Embryonic facial prominence (tissue), 1 donor: ENCODE measurements around the gene CRYBB2.
"Not testable (repeated sequence)": the region's sequence is repeated elsewhere in the genome, so short reads cannot be mapped to it uniquely, and the experiment has no call there.

ENCODE experiments used
- DNase-seq: peaks from one replicate; pipeline ENCODE4 v3.0.0-alpha.2; 2016; ENCODE audit errors: extremely low spot score

Gene CRYBB2

GRCh38 chr22:25199731-25200520 is 19.5 kb upstream of the CRYBB2 start, which contains the start of gene CRYBB3:
CRYBB3 (plus strand) TSS chr22:25199858; CDS start chr22:25201397, 1,539 bp downstream.
- DNase-seq = no peak

GRCh38 chr22:25200967-25201366 is 18.5 kb upstream of the CRYBB2 start:
- DNase-seq = no peak

GRCh38 chr22:25201557-25202273 is 17.7 kb upstream of the CRYBB2 start:
- no peak for DNase-seq

GRCh38 chr22:25202290-25202921 is 17.0 kb upstream of the CRYBB2 start:
- peak; percentile 12 for DNase-seq

- DNase-seq = no peak
These were observed 16.4 kb upstream of the CRYBB2 start for GRCh38 chr22:25203082-25203481.

- DNase-seq = not testable (repeated sequence)
These were observed 14.9 kb upstream of the CRYBB2 start for GRCh38 chr22:25204547-25204946.

- no peak for DNase-seq
These were observed 13.6 kb upstream of the CRYBB2 start for GRCh38 chr22:25205847-25206246.

GRCh38 chr22:25206998-25207397 is 12.4 kb upstream of the CRYBB2 start:
- no peak for DNase-seq

- DNase-seq = no peak
These were observed 11.8 kb upstream of the CRYBB2 start for GRCh38 chr22:25207553-25208157.

- no peak for DNase-seq
These were observed 11.1 kb upstream of the CRYBB2 start for GRCh38 chr22:25208328-25208727.

GRCh38 chr22:25208743-25209505 is 10.5 kb upstream of the CRYBB2 start:
- no peak for DNase-seq

- no peak for DNase-seq
These were observed 8.6 kb upstream of the CRYBB2 start for GRCh38 chr22:25210793-25211192.

- no peak for DNase-seq
These were observed 7.1 kb upstream of the CRYBB2 start for GRCh38 chr22:25212337-25212736.

- no peak for DNase-seq
These were observed 6.2 kb upstream of the CRYBB2 start for GRCh38 chr22:25213221-25213620.

- DNase-seq = no peak
These were observed 3.2 kb upstream of the CRYBB2 start for GRCh38 chr22:25216230-25216629.

GRCh38 chr22:25219948-25220442 is 556 bp downstream of the CRYBB2 start:
- no peak for DNase-seq

- no peak for DNase-seq
These were observed 2.4 kb downstream of the CRYBB2 start for GRCh38 chr22:25221790-25222189.

- no peak for DNase-seq
These were observed 3.9 kb downstream of the CRYBB2 start for GRCh38 chr22:25223269-25223850.

- DNase-seq = no peak
These were observed 9.4 kb downstream of the CRYBB2 start for GRCh38 chr22:25228822-25229221.

GRCh38 chr22:25230760-25231159 is 11.3 kb downstream of the CRYBB2 start:
- DNase-seq = not testable (repeated sequence)

GRCh38 chr22:25232301-25232700 is 12.9 kb downstream of the CRYBB2 start:
- no peak for DNase-seq
